ENCODE results near the gene CES4A.
A peak's percentile ranks its signal among the peaks of the same experiment; 100 is the strongest.
"Not testable (repeated sequence)": the region's sequence is repeated elsewhere in the genome, so short reads cannot be mapped to it uniquely, and the experiment has no call there.

Gene CES4A

DNA sequence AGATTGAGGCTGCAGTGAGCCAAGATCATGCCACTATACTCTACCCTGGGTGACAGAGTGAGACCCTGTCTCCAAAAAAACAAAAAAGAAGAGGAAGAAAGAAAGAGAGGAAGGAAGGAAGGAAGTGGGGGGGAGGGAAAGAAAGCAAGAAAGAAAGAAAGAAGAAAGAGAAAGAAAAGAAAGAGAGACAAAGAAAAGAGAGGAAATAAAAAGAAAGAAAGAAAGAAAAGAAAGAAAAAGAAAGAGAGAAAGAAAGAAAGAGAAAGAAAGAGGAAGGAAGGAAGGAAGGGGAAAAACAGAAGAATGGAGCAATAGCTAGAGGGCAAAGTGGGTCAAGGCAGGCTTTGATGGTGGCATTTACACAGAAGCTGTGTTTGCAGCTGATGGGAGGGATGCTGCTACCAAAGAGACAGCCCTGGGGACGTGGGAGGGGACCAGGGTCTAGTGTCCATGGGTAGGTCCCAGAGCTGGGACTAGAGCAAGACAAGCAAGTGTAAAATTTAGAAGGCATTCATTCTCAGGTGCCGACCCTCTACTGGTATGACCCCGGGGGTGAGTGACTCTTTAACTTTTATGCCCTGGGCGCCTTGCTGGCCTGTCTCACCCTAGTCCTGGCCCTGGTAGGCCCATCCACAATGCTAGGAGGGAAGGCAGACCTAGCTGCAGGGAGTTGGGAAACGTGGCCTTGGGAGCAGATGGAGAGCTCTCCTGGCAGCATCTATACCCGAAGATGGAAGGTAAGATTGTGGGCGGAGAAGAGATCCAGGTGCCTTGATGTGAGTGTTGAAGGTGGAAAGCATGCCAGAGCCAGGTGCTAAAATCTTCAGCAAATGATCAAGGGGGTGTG lies 29.3 kb upstream of the CES4A start:
- no peak for DNase-seq

DNA sequence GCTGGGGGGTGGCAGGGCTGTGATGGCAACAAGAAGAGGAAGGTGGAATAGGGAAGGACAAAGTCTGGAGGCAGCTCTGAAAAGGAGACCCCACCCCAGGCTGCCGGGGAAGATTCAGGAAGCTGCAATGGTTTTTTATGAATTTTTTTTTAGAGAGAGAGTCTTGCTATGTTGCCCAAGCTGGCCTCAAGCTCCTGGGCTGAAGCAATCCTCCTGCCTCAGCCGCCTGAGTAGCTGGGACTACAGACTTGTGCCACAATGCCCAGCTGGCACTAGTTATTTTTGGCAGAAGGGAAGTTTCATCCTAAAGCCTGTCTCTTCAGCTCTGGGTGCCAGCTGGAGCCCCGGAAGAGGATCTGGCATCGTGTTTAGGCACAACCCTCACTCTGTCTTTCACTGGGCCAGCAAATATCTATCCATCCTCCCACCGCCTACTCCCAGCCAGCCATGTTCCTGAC lies 28.7 kb upstream of the CES4A start:
- no peak for DNase-seq

DNA sequence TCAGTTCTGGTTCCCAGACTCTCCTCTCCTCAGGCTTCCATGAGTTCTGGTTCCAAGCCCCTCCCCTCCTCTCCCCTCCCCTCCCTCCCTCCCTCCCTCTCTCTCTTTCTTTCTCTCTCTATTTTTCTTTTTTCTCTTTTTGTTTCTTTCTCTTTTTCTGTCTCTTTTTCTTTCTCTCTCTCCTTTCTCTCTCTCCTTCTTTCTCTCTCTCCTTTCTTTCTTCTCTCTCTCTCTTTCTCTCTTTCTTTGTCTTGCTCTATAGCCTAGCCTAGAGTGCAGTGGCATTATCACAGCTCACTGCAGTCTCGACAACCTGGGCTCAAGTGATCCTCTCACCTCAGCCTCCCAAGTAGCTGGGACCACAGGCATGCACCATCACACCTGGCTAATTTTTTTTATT lies 28.1 kb upstream of the CES4A start:
- DNase-seq: no peak

DNA sequence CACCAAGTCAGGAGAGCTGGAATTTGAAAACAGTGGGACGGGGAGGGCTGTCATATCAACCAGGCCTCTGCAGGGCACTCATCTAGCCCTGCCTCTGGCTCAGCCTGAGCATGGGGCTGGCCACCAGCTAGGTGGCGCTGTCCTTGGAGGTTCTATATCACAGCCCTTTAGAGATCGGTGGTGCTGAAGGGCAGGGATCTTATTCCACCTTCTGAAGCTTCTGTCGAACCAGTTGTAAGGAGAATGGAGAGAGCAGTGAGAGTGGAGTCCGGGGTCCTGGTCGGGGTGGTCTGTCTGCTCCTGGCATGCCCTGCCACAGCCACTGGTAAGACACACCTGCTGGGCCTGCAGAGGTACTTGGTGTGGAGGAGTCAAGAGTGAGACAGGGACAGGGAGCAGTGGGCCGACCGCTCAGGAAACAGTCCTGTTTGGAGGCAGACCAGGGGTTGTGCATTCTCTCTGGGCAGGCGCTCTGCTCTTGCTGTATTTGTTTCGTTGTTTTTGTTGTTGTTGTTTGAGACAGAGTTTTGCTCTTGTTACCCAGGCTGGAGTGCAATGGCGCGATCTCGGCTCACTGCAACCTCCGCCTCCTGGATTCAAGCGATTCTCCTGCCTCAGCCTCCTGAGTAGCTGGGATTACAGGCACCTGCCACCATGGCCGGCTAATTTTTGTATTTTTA lies 27.2 kb upstream of the CES4A start, which contains the start of gene CES3:
CES3 (plus strand) TSS at position 202 of the 680 bp plus-strand sequence; CDS start at position 244, 42 bp downstream.
- DNase-seq: peak; percentile 81 to 85

DNA sequence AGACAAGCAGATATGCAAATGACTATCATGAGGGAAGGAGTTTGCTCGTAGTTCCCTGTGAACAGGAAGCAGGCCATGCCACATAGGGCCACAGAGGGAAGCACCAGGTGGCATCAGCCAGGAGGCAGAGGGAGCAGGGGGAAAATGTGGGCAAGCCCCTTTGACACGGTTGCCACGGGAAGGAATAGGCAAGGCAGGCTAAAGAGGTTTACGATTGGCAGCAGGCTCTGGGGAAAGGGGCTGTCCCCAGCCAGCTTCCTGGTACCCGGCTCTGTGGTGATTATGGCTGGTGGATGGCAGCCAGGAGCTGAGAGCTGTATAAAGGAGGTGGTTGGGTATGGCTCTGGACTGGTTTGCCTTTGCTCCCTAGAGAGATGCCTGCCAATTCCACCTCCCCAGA lies 26.5 kb upstream of the CES4A start:
- no peak for DNase-seq

DNA sequence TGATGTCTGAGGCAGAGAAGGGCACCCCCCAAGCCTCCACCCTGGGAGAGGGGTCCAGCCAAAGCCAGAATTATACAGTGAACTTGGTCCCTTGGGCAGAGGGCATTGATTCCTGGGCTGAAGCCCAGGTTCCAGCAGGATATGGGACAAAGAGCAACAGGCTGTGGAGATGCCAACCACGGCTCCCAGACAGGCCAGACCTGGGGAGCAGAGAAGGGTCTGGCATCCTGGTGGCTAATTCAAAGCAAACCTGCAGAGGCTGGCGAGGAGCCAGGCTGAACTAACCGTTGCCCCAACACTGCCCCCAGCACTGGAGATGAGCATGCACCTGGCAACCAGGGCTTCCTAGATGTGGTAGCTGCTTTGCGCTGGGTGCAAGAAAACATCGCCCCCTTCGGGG lies 24.3 kb upstream of the CES4A start:
- DNase-seq: no peak

DNA sequence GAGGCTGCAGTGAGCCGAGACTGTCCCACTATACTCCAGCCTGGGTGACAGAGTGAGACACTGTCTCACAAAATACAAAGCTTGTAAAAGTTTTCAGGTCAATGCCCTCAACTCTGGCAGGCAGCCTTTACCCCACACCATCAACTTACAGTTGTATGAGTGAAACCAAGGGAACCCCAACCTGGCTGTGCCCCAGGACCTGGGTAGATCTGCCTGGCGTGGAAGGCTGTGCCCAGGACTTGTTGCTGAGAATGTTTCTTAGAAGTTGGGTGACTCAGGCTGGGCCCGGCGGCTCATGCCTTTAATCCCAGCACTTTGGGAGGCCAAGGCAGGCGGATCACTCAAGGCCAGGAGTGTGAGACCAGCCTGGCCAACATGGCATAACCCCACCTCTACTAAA lies 19.5 kb upstream of the CES4A start:
- DNase-seq: no peak

DNA sequence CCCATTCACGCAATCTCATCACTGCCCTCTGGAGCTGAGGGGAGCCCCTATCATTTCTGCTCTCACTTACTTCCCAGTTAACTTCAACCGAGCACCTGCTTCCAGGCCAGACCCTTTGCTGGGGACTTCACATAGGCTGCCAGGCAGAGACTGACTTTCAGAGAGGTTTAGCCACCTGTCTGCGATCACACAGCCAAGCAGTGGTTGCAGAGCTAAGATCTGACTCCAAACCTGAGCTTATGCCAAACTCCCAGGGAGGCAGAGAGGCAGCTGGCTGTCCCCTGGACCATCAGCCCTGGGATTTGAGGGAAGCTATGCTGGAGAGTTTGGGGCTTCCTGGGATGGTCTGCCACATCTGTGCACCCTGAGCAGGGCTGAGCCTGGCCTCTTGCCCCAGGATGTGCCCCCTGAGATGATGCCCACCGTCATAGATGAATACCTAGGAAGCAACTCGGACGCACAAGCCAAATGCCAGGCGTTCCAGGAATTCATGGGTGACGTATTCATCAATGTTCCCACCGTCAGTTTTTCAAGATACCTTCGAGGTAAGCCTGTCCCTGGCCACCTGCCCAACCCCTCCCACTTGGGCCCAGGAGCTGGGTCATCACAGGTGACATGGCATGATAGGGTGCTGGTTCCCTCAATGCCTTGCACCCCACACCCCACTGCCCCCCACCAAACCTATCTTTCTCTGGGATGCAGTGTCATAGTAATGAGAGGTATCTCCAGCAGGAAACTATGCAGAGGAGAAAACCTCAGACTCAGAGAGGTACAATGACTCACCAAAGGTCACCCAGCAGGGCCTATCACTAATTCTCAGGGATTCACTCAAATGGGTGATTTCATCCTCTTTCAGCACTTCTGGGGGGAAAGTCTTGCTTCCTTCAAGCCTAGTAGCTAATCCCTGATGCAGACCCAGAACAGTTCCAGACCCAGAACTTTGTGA lies 17.3 kb upstream of the CES4A start:
- DNase-seq: no peak

DNA sequence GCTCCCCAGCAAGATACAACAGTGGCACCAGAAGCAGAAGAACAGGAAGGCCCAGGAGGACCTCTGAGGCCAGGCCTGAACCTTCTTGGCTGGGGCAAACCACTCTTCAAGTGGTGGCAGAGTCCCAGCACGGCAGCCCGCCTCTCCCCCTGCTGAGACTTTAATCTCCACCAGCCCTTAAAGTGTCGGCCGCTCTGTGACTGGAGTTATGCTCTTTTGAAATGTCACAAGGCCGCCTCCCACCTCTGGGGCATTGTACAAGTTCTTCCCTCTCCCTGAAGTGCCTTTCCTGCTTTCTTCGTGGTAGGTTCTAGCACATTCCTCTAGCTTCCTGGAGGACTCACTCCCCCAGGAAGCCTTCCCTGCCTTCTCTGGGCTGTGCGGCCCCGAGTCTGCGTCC lies 15.4 kb upstream of the CES4A start:
- no peak for DNase-seq

DNA sequence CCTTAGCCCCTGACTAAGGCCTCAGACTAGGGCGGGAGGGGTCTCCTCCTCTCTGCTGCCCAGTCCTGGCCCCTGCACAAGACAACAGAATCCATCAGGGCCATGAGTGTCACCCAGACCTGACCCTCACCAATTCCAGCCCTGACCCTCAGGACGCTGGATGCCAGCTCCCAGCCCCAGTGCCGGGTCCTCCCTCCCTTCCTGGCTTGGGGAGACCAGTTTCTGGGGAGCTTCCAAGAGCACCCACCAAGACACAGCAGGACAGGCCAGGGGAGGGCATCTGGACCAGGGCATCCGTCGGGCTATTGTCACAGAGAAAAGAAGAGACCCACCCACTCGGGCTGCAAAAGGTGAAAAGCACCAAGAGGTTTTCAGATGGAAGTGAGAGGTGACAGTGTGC lies 14.7 kb upstream of the CES4A start:
- DNase-seq: no peak

DNA sequence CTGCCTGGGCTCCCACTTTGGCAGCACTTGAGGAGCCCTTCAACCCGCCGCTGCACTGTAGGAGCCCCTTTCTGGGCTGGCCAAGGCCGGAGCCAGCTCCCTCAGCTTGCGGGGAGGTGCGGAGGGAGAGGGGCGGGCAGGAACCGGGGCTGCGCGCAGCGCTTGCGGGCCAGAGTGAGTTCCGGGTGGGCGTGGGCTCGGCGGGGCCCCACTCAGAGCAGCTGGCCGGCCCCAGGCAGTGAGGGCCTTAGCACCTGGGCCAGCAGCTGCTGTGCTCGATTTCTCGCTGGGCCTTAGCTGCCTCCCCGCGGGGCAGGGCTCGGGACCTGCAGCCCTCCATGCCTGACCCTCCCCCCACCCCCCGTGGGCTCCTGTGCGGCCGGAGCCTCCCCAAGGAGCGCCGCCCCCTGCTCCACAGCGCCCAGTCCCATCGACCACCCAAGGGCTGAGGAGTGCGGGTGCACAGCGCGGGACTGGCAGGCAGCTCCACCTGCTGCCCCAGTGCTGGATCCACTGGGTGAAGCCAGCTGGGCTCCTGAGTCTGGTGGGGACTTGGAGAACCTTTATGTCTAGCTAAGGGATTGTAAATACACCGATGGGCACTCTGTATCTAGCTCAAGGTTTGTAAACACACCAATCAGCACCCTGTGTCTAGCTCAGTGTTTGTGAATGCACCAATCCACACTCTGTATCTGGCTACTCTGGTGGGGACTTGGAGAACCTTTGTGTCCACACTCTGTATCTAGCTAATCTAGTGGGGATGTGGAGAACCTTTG lies 14.0 kb upstream of the CES4A start:
- DNase-seq: not testable (repeated sequence)

DNA sequence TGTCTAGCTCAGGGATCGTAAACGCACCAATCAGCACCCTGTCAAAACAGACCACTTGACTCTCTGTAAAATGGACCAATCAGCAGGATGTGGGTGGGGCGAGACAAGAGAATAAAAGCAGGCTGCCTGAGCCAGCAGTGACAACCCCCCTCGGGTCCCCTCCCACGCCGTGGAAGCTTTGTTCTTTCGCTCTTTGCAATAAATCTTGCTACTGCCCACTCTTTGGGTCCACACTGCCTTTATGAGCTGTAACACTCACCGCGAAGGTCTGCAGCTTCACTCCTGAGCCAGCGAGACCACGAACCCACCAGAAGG lies 13.5 kb upstream of the CES4A start:
- DNase-seq: not testable (repeated sequence)

DNA sequence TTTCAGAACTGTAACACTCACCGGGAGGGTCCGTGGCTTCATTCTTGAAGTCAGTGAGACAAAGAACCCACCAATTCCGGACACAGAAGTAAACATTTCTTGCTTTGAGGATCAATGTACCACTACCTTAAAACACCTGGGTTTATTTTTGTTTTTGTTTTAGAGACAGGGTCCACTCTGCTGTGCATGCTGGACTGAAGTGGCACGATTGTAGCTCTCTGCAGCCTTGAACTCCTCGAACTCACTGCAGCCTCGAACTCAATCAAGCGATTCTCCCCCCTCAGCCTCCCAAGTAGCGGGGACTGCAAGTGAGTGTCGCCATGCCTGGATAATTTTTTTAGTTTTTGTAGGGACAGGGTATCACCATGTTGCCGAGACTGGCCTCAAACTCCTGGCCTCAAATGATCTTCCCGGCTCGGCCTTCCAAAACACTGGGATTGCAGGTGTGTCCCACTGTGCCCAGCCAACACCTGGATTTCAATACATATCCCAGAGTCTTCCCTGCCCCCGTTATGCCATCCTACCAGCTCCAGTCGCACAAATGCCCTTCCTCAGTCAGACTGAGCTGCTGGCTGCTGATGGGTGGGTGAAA lies 13.0 kb upstream of the CES4A start:
- no peak for DNase-seq

DNA sequence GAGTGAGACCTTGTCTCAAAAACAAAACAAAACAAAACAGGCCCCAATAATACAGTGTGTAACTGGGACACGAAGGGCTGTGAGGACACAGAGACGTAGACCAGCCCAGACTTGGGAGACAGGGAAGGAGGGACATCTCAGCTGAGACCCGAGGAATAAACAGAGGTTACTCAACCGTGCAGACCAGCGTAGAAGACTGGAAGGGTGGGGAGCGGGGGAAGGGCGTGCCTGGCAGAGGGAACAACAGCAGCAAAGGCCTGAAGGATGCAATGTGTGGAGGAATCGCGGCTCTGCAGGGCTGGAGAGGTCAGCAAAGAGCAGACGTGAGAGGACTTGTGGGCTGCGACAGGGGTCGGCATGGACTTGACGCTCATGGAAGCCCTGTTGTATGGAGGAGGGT lies 11.6 kb upstream of the CES4A start:
- DNase-seq: peak; percentile 22 to 27

DNA sequence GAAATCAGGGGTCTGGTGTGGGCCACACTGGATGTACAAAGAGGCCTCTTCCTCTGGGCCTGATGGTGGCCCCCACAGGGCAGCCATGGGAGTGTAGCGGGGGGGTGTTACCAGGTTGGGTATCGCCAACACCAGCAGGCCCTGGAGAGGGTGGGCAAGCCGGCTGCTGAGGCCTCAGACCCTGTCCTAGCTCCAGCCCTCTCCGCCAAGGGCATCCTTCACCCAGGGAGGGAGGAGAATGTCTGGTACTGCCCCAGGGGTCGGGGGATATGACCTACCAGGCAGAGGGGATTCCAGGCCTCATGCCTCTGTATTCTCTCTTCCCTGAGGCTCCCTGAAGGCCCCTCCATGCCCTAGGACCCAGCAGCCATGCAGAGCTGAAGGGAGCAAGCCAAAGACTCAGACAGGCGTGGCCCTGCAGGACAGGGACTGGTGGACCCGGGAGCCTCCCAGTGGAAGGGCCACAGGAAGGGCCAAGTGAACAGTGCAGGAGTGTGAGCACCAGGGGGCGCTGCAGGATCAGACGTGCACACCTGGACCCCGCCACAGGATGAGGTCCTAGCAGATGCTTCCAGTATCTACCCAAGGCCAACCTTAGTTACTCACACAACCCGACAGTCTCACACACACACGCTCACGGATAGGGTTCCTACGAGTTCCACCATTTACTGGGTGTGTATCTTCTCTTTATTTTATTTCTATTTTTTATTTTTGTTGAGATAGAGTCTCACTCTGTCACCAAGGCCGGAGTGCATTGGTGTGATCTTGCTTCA lies 10.9 kb upstream of the CES4A start:
- DNase-seq: peak; percentile 33 to 79

DNA sequence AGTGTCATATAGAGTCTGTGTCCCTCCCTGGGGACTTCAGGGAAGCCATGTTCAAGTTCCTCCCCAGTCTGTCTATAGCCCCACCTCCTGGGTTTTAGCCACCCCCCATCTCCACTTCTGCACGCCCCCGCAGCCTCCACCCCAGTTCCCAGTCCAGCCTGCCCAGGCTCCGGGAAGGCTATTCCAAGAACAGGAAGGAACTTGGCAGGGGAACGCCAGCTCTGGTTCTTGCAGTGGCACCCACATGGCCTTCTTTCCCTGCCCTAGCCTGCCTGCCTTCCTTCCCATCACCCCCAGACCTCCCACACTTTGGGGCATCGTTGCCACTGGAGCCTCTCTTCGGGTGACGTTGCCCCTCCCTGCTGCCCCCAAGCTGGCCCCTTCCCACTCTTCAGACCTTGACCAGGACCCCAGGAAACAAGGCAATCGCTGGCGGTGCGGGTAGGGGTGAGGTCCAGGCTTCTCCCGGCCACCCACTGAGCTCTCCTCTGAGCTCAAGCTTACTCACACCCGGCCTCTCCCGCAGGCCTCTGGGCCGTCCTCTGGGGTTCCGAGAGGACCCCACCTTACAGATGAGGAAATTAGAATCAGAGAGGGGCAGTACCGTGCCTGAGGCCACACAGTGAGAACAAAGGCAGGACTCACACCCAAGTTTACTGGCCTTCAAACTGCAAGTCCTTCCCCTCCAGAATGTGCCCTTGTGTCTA lies 9.2 kb upstream of the CES4A start:
- DNase-seq: no peak

DNA sequence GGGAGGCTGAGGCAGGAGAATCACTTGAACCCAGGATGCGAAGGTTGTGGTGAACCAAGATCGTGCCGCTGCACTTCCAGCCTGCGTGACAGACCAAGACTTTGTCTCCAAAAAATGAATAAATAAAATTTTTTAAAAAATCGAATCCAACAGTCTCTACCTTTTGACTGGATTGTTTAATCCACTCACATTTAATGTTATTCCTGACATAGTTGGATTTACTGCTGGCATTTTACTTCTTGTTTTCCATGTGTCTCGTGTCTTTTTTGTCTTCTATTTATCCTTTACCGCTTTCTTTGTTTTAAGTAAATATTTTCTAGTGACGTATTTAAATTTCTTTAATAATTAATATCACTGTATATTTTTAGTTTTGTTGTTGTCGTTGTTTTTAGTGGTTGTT lies 5.4 kb upstream of the CES4A start:
- no peak for DNase-seq

DNA sequence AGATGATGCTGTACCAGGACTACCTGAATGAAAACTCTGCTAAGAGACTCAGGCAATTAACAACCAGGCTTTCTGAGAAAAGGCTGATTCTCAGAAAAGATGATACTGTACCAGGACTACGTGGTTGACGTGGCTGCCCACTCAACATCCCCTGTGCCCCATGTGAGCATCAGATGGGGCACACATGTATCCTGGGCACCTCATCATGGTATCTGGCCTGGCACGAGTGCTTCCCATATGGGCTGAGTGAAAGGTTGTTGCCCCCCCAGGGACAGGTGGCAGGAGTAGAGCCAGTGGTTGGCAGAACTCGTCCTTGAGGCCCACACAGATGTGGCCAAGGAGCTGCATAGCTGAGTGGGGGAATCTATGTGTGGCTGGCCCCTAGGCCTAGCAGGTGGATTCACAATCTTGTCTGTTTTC lies 3.5 kb upstream of the CES4A start:
- DNase-seq: no peak

DNA sequence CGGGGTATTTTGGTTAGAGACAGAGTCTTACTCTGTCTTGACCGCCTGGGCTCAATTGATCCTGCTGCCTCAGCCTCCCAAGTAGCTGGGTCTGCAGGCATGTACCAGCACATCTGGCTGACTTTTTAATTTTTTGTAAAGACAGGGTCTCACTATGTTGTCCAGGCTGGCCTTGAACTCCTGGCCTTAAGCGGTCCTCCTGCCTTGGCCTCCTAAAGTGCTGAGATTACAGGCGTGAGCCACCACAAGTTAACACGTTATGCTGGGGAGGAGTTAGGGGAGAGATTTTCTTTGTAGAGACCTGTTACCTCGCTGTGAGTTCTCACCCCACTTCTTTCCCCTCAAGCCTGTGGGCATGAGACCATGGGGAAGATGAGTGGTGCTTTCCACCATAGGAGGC lies 1.8 kb upstream of the CES4A start:
- no peak for DNase-seq

DNA sequence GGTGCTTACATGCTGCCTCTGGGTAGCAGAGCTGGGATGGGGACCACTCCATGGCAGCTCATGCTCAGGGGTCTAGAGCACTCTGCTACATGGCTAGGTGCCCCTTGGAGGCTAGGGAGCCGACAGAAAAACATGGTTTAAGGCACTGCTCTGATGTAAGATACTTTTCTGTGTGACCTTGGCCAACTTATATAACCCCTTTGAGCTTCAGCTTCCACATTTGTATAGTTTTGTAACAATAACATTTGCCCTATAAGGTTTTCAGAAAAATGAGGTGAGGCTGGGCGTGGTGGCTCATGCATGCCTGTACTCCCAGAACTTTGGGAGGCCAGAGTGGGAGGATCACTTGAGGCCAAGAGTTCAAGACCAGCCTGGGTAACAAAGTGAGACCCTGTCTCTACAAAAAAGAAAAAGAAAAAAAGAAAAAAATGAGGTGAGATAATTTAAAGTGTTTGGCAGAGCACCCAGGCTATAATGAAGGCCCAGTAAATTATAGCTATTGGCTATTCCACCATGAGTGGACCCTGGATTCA lies 3.2 kb downstream of the CES4A start:
- no peak for DNase-seq
